WTC11 (cell line): ENCODE data around the gene PCDHGA1.

Source experiments
- ARID4B ChIP-seq: sonication (generic); formaldehyde crosslinking; IDR thresholded peaks from 2 replicates; pipeline ENCODE4 v1.8.0; 2023; ENCODE audit warnings: missing genetic modification reagents, mild to moderate bottlenecking, borderline replicate concordance
- CTCF ChIP-seq: fragments of 200-600 bp; IDR thresholded peaks from 2 replicates; pipeline ENCODE4 v1.8.0; 2022; ENCODE audit warnings: antibody characterized with exemption
- E2F1 ChIP-seq: sonication (generic); formaldehyde crosslinking; IDR thresholded peaks from 2 replicates; pipeline ENCODE4 v1.8.0; 2022; ENCODE audit warnings: mild to moderate bottlenecking, missing genetic modification reagents
- ELF4 ChIP-seq: sonication (generic); formaldehyde crosslinking; IDR thresholded peaks from 2 replicates; pipeline ENCODE4 v1.8.1; 2022; ENCODE audit warnings: low read depth, mild to moderate bottlenecking, moderate library complexity, missing genetic modification reagents
- FOXK1 ChIP-seq: sonication (generic); formaldehyde crosslinking; IDR thresholded peaks from 2 replicates; pipeline ENCODE4 v1.8.0; 2022; ENCODE audit warnings: mild to moderate bottlenecking, moderate library complexity, missing genetic modification reagents
- FOXP4 ChIP-seq: sonication (generic); formaldehyde crosslinking; IDR thresholded peaks from 2 replicates; pipeline ENCODE4 v1.8.0; 2022; ENCODE audit warnings: mild to moderate bottlenecking, missing genetic modification reagents
- IRF1 ChIP-seq: sonication (generic); formaldehyde crosslinking; IDR thresholded peaks from 2 replicates; pipeline ENCODE4 v1.8.0; 2023; ENCODE audit warnings: missing genetic modification reagents
- JAZF1 ChIP-seq: fragments of 250-450 bp; sonication (Bioruptor Pico); IDR thresholded peaks from 2 replicates; pipeline ENCODE4 v1.9.0; 2021; ENCODE audit warnings: moderate library complexity, mild to moderate bottlenecking, inconsistent platforms
- RELA ChIP-seq: sonication (generic); formaldehyde crosslinking; IDR thresholded peaks from 2 replicates; pipeline ENCODE4 v1.8.1; 2022; ENCODE audit warnings: missing genetic modification reagents, mild to moderate bottlenecking, borderline replicate concordance
- TEAD1 ChIP-seq: sonication (generic); formaldehyde crosslinking; IDR thresholded peaks from 2 replicates; pipeline ENCODE4 v1.8.0; 2022; ENCODE audit warnings: mild to moderate bottlenecking, missing genetic modification reagents
- ZNF121 ChIP-seq: sonication (generic); formaldehyde crosslinking; IDR thresholded peaks from 2 replicates; pipeline ENCODE4 v1.8.0; 2023; ENCODE audit warnings: missing genetic modification reagents

- TF ChIP-seq RELA, result 0 out of 2 replicates have a peak, but pooled peaks have one; percentile 20
- peak; percentile 85 for TF ChIP-seq CTCF
- 0 out of 2 replicates have a peak, but pooled peaks have one; percentile 12 for TF ChIP-seq ELF4 (CRISPR knock-in tag)
- peak; percentile 64; the same call in 1 of the 2 replicates for TF ChIP-seq FOXP4 (CRISPR knock-in tag)
- no peak for TF ChIP-seq IRF1 (CRISPR knock-in tag)
- peak; percentile 83 for TF ChIP-seq TEAD1 (CRISPR knock-in tag)
- no peak for TF ChIP-seq JAZF1 (CRISPR knock-in tag)
- no peak for TF ChIP-seq ZNF121
- TF ChIP-seq E2F1 (CRISPR knock-in tag), result no peak
- TF ChIP-seq FOXK1 (CRISPR knock-in tag), result no peak
- peak; percentile 92 for TF ChIP-seq ARID4B (CRISPR knock-in tag)
These were observed 9.8 kb upstream of the PCDHGA1 start, which contains the start of gene TAF7 for GRCh38 chr5:141320225-141321169.
